ENCODE data around the gene TTC34.
"Not testable (repeated sequence)": the region's sequence is repeated elsewhere in the genome, so short reads cannot be mapped to it uniquely, and the experiment has no call there.

TTC34 gene

DNA sequence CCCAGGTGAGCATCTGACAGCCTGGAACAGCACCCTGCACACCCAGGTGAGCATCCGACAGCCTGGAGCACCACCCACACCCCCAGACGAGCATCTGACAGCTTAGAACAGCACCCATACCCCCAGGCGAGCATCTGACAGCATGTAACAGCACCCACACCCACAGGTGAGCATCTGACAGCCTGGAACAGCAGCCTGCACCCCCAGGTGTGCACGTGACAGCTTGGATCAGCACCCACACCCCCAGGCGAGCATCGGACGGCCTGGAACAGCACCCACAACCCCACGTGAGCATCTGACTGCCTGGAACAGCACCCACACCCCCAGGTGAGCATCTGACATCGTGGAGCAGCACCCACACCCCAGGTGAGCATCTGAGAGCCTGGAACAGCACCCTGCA lies 116.6 kb downstream of the TTC34 start:
- not testable (repeated sequence) for H3K4me3 ChIP-seq (ENCODE audit: low read depth, low read length)

DNA sequence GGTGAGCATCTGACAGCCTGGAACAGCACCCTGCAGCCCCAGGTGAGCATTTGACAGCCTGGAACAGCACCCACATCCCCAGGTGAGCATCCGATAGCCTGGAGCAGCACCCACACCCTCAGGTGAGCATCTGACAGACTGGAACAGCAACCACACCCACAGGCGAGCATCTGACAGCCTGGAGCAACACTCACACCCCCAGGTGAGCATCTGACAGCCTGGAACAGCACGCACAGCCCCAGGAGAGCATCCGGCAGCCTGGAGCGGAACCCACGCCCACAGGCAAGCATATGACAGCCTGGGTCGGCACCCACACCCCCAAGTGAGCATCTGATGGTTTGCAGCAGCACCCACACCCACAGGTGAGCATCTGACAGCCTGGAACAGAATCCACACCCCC lies 117.5 kb downstream of the TTC34 start:
- not testable (repeated sequence) for H3K4me3 ChIP-seq (ENCODE audit: low read depth, low read length)

GRCh38 chr1:2683321-2683741 lies 118.2 kb downstream of the TTC34 start:
- H3K4me3 ChIP-seq (ENCODE audit: low read depth, low read length) = not testable (repeated sequence)

DNA sequence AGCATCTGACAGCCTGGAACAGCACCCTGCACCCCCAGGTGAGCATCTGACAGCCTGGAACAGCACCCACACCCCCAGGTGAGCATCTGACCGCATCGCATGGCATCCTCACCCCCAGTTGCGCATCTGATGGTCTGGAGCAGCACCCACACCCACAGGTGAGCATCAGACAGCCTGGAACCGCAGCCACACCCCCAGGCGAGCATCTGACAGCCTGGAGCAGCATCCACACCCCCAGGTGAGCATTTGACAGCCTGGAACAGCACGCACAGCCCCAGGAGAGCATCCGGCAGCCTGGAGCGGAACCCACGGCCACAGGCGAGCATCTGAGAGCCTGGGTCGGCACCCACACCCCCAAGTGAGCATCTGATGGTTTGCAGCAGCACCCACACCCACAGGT lies 118.6 kb downstream of the TTC34 start:
- not testable (repeated sequence) for H3K4me3 ChIP-seq (ENCODE audit: low read depth, low read length)

- not testable (repeated sequence) for H3K4me3 ChIP-seq (ENCODE audit: low read depth, low read length)
These were observed 124.8 kb downstream of the TTC34 start for GRCh38 chr1:2676726-2677125.

- H3K4me3 ChIP-seq (ENCODE audit: low read depth, low read length) = not testable (repeated sequence)
These were observed 129.8 kb downstream of the TTC34 start for GRCh38 chr1:2671656-2672055.

DNA sequence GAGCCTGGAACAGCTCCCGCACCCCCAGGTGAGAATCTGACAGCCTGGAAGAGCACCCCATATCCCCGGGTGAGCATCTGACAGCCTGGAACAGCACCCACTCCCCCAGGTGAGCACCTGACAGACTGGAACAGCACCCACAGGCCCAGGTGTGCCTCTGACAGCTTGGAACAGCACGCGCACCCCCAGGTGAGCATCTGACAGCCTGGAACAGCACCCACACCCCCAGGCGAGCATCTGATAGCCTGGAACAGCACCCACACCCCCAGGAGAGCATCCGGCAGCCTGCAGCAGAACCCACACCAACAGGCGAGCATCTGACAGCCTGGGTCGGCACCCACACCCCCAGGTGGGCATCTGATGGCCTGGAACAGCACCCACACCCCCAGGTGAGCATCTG lies 141.7 kb downstream of the TTC34 start:
- H3K4me3 ChIP-seq (ENCODE audit: low read depth, low read length) = not testable (repeated sequence)

GRCh38 chr1:2657909-2658308 lies 143.6 kb downstream of the TTC34 start:
- not testable (repeated sequence) for H3K4me3 ChIP-seq (ENCODE audit: low read depth, low read length)

DNA sequence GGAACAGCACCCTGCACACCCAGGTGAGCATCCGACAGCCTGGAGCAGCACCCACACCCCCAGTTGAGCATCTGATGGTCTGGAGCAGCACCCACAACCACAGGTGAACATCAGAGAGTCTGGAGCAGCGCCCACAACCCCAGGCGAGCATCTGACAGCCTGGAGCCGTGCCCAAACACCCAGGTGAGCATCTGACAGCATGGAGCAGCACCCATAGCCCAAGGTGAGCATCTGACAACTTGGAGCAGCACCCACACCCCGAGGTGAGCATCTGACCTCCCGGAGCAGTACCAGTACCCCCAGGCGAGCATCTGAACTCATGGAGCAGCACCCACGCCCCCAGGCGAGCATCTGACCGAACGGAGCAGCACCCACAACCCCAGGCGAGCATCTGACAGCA lies 144.4 kb downstream of the TTC34 start:
- not testable (repeated sequence) for H3K4me3 ChIP-seq (ENCODE audit: low read depth, low read length)

DNA sequence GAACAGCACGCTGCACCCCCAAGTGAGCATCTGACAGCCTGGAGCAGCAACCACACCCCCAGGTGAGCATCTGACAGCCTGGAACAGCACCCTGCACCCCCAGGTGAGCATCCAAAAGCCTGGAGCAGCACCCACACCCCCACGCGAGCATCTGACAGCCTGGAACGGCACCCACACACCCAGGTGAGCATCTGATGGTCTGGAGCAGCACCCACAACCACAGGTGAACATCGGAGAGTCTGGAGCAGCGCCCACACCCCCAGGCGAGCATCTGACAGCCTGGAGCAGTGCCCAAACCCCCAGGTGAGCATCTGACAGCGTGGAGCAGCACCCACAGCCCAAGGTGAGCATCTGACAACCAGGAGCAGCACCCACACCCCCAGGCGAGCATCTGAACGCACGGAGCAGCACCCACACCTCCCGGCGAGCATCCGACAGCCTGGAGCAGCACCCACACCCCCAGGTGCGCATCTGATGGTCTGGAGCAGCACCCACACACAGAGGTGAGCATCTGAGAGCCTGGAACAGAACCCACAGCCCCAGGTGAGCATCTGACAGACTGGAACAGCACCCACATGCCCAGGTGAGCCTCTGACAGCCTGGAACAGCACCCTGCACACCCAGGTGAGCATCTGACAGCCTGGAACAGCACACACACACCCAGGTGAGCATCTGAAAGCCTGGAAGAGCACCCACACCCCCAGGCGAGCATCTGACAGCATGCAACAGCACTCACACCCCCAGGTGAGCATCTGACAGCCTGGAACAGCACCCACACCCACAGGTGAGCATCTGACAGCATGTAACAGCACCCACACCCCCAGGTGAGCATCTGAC lies 145.7 kb downstream of the TTC34 start:
- not testable (repeated sequence) for H3K4me3 ChIP-seq (ENCODE audit: low read depth, low read length)

DNA sequence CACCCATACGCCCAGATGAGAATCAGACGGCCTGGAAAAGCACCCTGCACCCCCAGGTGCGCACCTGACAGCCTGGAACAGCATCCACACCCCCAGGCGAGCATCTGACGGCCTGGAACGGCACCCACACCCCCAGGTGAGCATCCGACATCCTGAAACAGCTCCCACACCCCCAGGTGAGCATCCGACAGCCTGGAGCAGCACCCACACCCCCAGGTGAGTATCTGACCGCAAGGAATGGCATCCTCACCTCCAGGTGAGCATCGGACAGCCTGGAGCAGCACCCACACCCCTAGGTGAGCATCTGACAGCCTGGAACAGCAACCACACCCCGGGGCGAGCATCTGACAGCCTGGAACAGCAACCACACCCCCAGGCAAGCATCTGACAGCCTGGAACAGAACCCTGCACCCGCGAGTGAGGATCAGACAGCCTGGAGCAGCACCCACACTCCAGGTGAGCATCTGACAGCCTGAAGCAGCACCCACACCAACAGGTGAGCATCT lies 147.0 kb downstream of the TTC34 start:
- not testable (repeated sequence) for H3K4me3 ChIP-seq (ENCODE audit: low read depth, low read length)

DNA sequence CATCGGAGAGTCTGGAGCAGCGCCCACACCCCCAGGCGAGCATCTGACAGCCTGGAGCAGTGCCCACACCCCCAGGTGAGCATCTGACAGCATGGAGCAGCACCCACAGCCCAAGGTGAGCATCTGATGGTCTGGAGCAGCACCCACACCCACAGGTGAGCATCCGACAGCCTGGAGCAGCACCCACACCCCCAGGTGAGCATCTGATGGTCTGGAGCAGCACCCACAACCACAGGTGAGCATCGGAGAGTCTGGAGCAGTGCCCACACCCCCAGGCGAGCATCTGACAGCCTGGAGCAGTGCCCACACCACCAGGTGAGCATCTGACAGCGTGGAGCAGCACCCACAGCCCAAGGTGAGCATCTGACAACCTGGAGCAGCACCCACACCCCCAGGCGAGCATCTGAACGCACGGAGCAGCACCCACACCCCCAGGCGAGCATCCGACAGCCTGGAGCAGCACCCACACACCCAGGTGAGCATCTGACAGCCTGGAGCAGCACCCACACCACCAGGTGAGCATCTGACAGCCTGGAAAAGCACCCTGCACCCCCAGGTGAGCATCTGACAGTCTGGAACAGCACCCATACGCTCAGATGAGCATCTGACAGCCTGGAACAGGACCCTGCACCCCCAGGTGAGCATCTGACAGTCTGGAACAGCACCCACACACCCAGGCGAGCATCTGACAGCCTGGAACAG lies 147.6 kb downstream of the TTC34 start:
- H3K4me3 ChIP-seq (ENCODE audit: low read depth, low read length) = not testable (repeated sequence)

GRCh38 chr1:2652926-2653571 lies 148.4 kb downstream of the TTC34 start:
- H3K4me3 ChIP-seq (ENCODE audit: low read depth, low read length) = not testable (repeated sequence)

- H3K4me3 ChIP-seq (ENCODE audit: low read depth, low read length) = not testable (repeated sequence)
These were observed 149.2 kb downstream of the TTC34 start for GRCh38 chr1:2652152-2652925.

GRCh38 chr1:2650967-2651645 lies 150.4 kb downstream of the TTC34 start:
- H3K4me3 ChIP-seq (ENCODE audit: low read depth, low read length) = no peak overlapping the region

DNA sequence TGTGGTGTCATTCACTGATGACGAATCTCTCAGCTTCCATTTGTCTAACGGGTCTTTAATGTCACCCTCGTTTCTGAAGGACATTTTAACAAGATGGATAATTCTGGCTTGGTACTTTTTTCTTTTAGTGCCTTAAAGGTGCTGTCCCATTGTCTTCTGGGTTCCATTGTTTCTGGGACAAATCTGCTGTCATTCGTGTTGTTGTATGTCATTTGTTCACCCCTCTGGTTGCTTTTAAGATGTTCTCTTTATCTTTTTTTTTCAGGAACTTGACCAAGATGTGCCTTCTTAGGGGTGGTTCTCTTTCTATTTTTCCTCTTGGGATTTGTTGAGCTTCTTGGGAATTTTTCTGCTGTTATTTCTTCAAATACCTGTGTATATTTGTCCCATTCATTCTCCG lies 154.7 kb downstream of the TTC34 start:
- H3K4me3 ChIP-seq (ENCODE audit: low read depth, low read length) = no peak overlapping the region

DNA sequence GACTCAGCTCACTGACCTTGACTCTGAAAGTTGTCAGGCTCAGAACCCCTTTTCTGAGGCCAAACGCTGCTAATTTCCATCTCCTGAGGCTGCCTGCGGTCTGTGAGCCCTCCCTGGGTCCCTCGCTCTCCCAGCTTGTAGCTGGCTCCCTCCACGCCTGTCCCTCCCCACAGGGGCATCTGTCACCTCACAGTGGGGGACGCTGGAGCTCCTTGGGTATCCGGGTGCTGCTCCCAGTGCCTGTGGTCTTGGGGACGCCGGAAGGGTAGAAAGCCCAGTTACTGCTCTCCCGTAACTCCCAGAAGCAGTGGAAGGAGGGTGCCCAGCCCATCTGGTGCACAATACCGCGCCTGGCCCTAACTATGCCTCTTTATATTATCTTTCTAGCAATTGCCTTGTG lies 155.7 kb downstream of the TTC34 start:
- H3K4me3 ChIP-seq (ENCODE audit: low read depth, low read length) = no peak overlapping the region

- H3K4me3 ChIP-seq (ENCODE audit: low read depth, low read length) = no peak overlapping the region
These were observed 156.3 kb downstream of the TTC34 start for GRCh38 chr1:2645143-2645542.

- no peak overlapping the region for H3K4me3 ChIP-seq (ENCODE audit: low read depth, low read length)
These were observed 156.8 kb downstream of the TTC34 start for GRCh38 chr1:2644591-2645101.

GRCh38 chr1:2644171-2644570 lies 157.3 kb downstream of the TTC34 start:
- no peak overlapping the region for H3K4me3 ChIP-seq (ENCODE audit: low read depth, low read length)
